Measurements from ENCODE around the gene TBC1D5.
"Not testable (repeated sequence)": the region's sequence is repeated elsewhere in the genome, so short reads cannot be mapped to it uniquely, and the experiment has no call there.

- not testable (repeated sequence) for TF ChIP-seq EZH2 (IDR thresholded peaks at IDR 0.05); POLR2AphosphoS5 (IDR thresholded peaks at IDR 0.05; ENCODE audit: borderline replicate concordance, low read depth, low read length)
Observed at GRCh38 chr3:17613017-17613416, 129.4 kb downstream of the TBC1D5 start.
